Right lobe of liver (tissue), 4 donors: Measurements from ENCODE around the gene KIF4B.

Experiments
- CTCF ChIP-seq, 4 donors: fragments of 200-600 bp in 3 of 4; fragments of 450-650 bp in 1 of 4; IDR thresholded peaks; one replicate each; pipeline versions ENCODE4 v1.5.1 to v1.8.0; 2016 to 2022; ENCODE audit warnings: antibody characterized with exemption in 4 of 4, mild to moderate bottlenecking in 2 of 4
- POLR2A ChIP-seq: fragments of 450-650 bp; IDR thresholded peaks from one replicate; pipeline ENCODE4 v1.6.1; 2017; ENCODE audit warnings: antibody characterized with exemption, mild to moderate bottlenecking
- donor health status: DM: no; HTN: no; CAD: no.
- donor health status: DM: no; HTN: no; CAD: no.
- donor health status: DM: no; HTN: yes; CAD: no.

- TF ChIP-seq CTCF (IDR thresholded peaks at IDR 0.05) (no peak), POLR2A (no peak)
These were observed 20.1 kb upstream of the KIF4B start for GRCh38 chr5:154993461-154993860.
